Tibial nerve (tissue), 4 donors: ENCODE measurements around the gene SATB2. TPM values are rescaled to one million over a fixed set of nuclear protein-coding genes. Genes with fewer than 3 reads are reported as not detected.

ENCODE experiments used
- DNase-seq, 2 donors: peaks; one replicate each; pipeline ENCODE4 v3.0.0-alpha.2; 2019; ENCODE audit warnings: low spot score in 2 of 2
- H3K27ac ChIP-seq, 4 donors: fragments of 200-600 bp; sonication (generic) in 3 of 4; one replicate each; pipeline ENCODE4 v1.5.1; 2017 to 2019; ENCODE audit warnings: mild to moderate bottlenecking in 1 of 4
- H3K27me3 ChIP-seq, 2 donors: fragments of 200-600 bp; sonication (generic) in 1 of 2; one replicate each; pipeline versions ENCODE4 v1.5.1 to v1.6.0; 2017 to 2019
- H3K36me3 ChIP-seq, 3 donors: fragments of 200-600 bp; sonication (generic); one replicate each; pipeline ENCODE4 v1.5.1; 2018 to 2019
- H3K4me1 ChIP-seq, 4 donors: fragments of 200-600 bp; sonication (generic) in 3 of 4; one replicate each; pipeline ENCODE4 v1.5.1; 2017 to 2019
- H3K4me3 ChIP-seq, 4 donors: fragments of 200-600 bp; sonication (generic) in 3 of 4; one replicate each; pipeline ENCODE4 v1.5.1; 2017 to 2019; ENCODE audit warnings: mild to moderate bottlenecking in 1 of 4, moderate library complexity in 1 of 4
- H3K9me3 ChIP-seq, 4 donors: fragments of 200-600 bp; sonication (generic) in 3 of 4; one replicate each; pipeline ENCODE4 v1.5.1; 2017 to 2019
- CTCF ChIP-seq, 5 experiments: fragments of 200-600 bp in 3 of 5; fragments of 450-650 bp in 2 of 5; sonication (generic) in 3 of 5; IDR thresholded peaks; one replicate each; pipeline ENCODE4 v1.5.1; 2016 to 2019; ENCODE audit warnings: antibody characterized with exemption in 5 of 5, mild to moderate bottlenecking in 3 of 5, moderate library complexity in 2 of 5
- EP300 ChIP-seq, 2 donors: sonication (generic); formaldehyde crosslinking; IDR thresholded peaks; one replicate each; pipeline ENCODE4 v1.6.1; 2017; ENCODE audit warnings: antibody characterized with exemption in 2 of 2, mild to moderate bottlenecking in 1 of 2
- POLR2A ChIP-seq, 2 donors: fragments of 450-650 bp; IDR thresholded peaks; one replicate each; pipeline ENCODE4 v1.6.1; 2017; ENCODE audit warnings: antibody characterized with exemption in 2 of 2, mild to moderate bottlenecking in 2 of 2, moderate library complexity in 2 of 2
- WGBS, 2 donors: methylation state at CpG; one replicate each; pipeline ENCODE4 v1.1.5; 2018; 5-methylcytosine and 5-hydroxymethylcytosine counted together
- total RNA-seq, 4 donors: library from RNA; depleted of rRNA; stranded (reverse); fragments of >200 nt; gene quantifications; one replicate each; pipeline ENCODE4 v1.1.0, GENCODE V29; 2016

SATB2 gene
- total RNA-seq, 4 donors from 2014 or later, result 8.5 to 19.0 (median 12.0) TPM

- Histone ChIP-seq H3K9me3 (no peaks in the 10 kb centered on the region), H3K27ac (no peak overlapping the region), H3K4me3 (no peak overlapping the region), H3K4me1 (no peaks in the 10 kb centered on the region), H3K27me3 (no peaks in the 10 kb centered on the region), H3K36me3 (no peaks in the 10 kb centered on the region)
- no peak for TF ChIP-seq POLR2A (IDR thresholded peaks at IDR 0.05)
- TF ChIP-seq CTCF (IDR thresholded peaks at IDR 0.05), result no peak
- DNase-seq, result no peak
These were observed 169.3 kb downstream of the SATB2 start for GRCh38 chr2:199288424-199288823.

GRCh38 chr2:199282309-199282708 is 175.4 kb downstream of the SATB2 start:
- Histone ChIP-seq H3K4me3 (no peak overlapping the region), H3K27me3 (no peaks in the 10 kb centered on the region), H3K27ac (no peak overlapping the region), H3K36me3 (no peaks in the 10 kb centered on the region), H3K4me1 (no peaks in the 10 kb centered on the region), H3K9me3 (no peaks in the 10 kb centered on the region)
- no peak for DNase-seq
- TF ChIP-seq POLR2A (IDR thresholded peaks at IDR 0.05) (no peak), CTCF (IDR thresholded peaks at IDR 0.05) (no peak), EP300 (IDR thresholded peaks at IDR 0.05) (no peak)
- WGBS, 2 donors, result 83 to 86% methylated on average over 3 of the region's 3 CpGs

- DNase-seq, result no peak
- Histone ChIP-seq H3K27me3 (no peaks in the 10 kb centered on the region), H3K4me1 (no peaks in the 10 kb centered on the region), H3K9me3 (no peaks in the 10 kb centered on the region), H3K27ac (no peak overlapping the region), H3K36me3 (no peaks in the 10 kb centered on the region), H3K4me3 (no peak overlapping the region)
- TF ChIP-seq POLR2A (IDR thresholded peaks at IDR 0.05), result no peak
- TF ChIP-seq CTCF (IDR thresholded peaks at IDR 0.05), result no peak
- TF ChIP-seq EP300 (IDR thresholded peaks at IDR 0.05), result no peak
These were observed 178.6 kb downstream of the SATB2 start for GRCh38 chr2:199279146-199279545.

- H3K4me1 ChIP-seq, result peaks cover 0 to 2% (median 0%) of the 10 kb centered on the region in 4 donors
- H3K4me3 ChIP-seq, result no peak overlapping the region
- no peak for DNase-seq
- no peaks in the 10 kb centered on the region for H3K36me3 ChIP-seq
- 80 to 86% methylated on average over 5 of the region's 5 CpGs for WGBS, 2 donors
- no peak overlapping the region for H3K27ac ChIP-seq
- no peaks in the 10 kb centered on the region for H3K9me3 ChIP-seq
- TF ChIP-seq POLR2A (IDR thresholded peaks at IDR 0.05), result no peak
- TF ChIP-seq CTCF (IDR thresholded peaks at IDR 0.05), result no peak
- TF ChIP-seq EP300 (IDR thresholded peaks at IDR 0.05), result no peak
- no peaks in the 10 kb centered on the region for H3K27me3 ChIP-seq
These were observed 179.6 kb downstream of the SATB2 start for GRCh38 chr2:199278099-199278498.

- peaks cover 0 to 3% (median 0%) of the 10 kb centered on the region in 4 donors for H3K4me1 ChIP-seq
- H3K36me3 ChIP-seq, result no peaks in the 10 kb centered on the region
- H3K27ac ChIP-seq, result no peak overlapping the region
- H3K9me3 ChIP-seq, result no peaks in the 10 kb centered on the region
- no peaks in the 10 kb centered on the region for H3K27me3 ChIP-seq
- H3K4me3 ChIP-seq, result no peak overlapping the region
- TF ChIP-seq CTCF (IDR thresholded peaks at IDR 0.05), result no peak
- no peak for TF ChIP-seq POLR2A (IDR thresholded peaks at IDR 0.05)
- TF ChIP-seq EP300 (IDR thresholded peaks at IDR 0.05), result no peak
- DNase-seq, result no peak
- 18 to 20% methylated on average over 1 of the region's 1 CpG for WGBS, 2 donors
These were observed 184.7 kb downstream of the SATB2 start for GRCh38 chr2:199273042-199273511.
